Endodermal cell (in vitro differentiated cells): Measurements from ENCODE around the gene ZNF85. TPM values are rescaled to one million over a fixed set of nuclear protein-coding genes. Genes with fewer than 3 reads are reported as not detected.
"Not testable (repeated sequence)": the region's sequence is repeated elsewhere in the genome, so short reads cannot be mapped to it uniquely, and the experiment has no call there.

Experiments used
- DNase-seq: peaks from one replicate; pipeline ENCODE4 v3.0.0-alpha.2; 2017
- H3K27ac ChIP-seq: 2 replicates; pipeline ENCODE4 v1.5.1; 2013; ENCODE audit warnings: mild to moderate bottlenecking, low read depth, low read length, moderate library complexity
- H3K27me3 ChIP-seq: 2 replicates; pipeline ENCODE4 v1.6.1; 2013; ENCODE audit warnings: mild to moderate bottlenecking, low read length, moderate library complexity; ENCODE audit not compliant: insufficient read depth, control insufficient read depth, poor library complexity, severe bottlenecking
- H3K36me3 ChIP-seq: 2 replicates; pipeline ENCODE4 v1.7.0; 2013; ENCODE audit warnings: mild to moderate bottlenecking, low read length, moderate library complexity; ENCODE audit not compliant: control insufficient read depth, insufficient read depth
- H3K4me1 ChIP-seq: one replicate; pipeline ENCODE4 v1.7.0; 2013; ENCODE audit warnings: low read length; ENCODE audit not compliant: control insufficient read depth, insufficient read depth
- H3K4me3 ChIP-seq: 2 replicates; pipeline ENCODE4 v1.5.1; 2013; ENCODE audit warnings: mild to moderate bottlenecking, low read length, moderate library complexity
- H3K9ac ChIP-seq: 2 replicates; pipeline ENCODE4 v1.6.1; 2013; ENCODE audit warnings: mild to moderate bottlenecking, low read length, moderate library complexity; ENCODE audit not compliant: poor library complexity, severe bottlenecking; ENCODE audit errors: extremely low read depth
- H3K9me3 ChIP-seq: 2 replicates; pipeline ENCODE4 v1.6.1; 2013; ENCODE audit warnings: mild to moderate bottlenecking, low read length, moderate library complexity; ENCODE audit not compliant: control insufficient read depth
- H3K27ac Mint-ChIP-seq: 2 replicates; pipeline ENCODE4 v1.8.0; 2020; ENCODE audit warnings: mixed read lengths
- H3K27me3 Mint-ChIP-seq: 2 replicates; pipeline ENCODE4 v1.8.0; 2021; ENCODE audit warnings: mild to moderate bottlenecking, mixed read lengths; ENCODE audit not compliant: insufficient read depth
- H3K36me3 Mint-ChIP-seq: 2 replicates; pipeline ENCODE4 v1.8.0; 2020; ENCODE audit warnings: low read depth, mixed read lengths
- H3K4me1 Mint-ChIP-seq: 2 replicates; pipeline ENCODE4 v1.8.0; 2020; ENCODE audit warnings: mixed read lengths
- H3K4me3 Mint-ChIP-seq: 2 replicates; pipeline ENCODE4 v1.8.0; 2020; ENCODE audit warnings: mild to moderate bottlenecking, moderate library complexity, mixed read lengths
- H3K9me3 Mint-ChIP-seq: 2 replicates; pipeline ENCODE4 v1.8.0; 2020; ENCODE audit warnings: mild to moderate bottlenecking, mixed read lengths
- WGBS, 2 experiments: methylation state at CpG; one replicate each; pipeline versions ENCODE4 v1.1.5 to v1.1.7; 2013; ENCODE audit warnings: missing lambda C conversion rate in 2 of 2, mixed read lengths in 1 of 2; ENCODE audit not compliant: insufficient coverage in 1 of 2, insufficient read length in 1 of 2; 5-methylcytosine and 5-hydroxymethylcytosine counted together
- total RNA-seq, 2 donors: library from RNA; stranded (reverse); fragmentation: NEBNext Ultra II Directional in 1 of 2; extraction: Animal tissue kit (Norgen Biotek cat#: 25700) in 1 of 2; gene quantifications; 2 replicates in 1 of 2; 3 replicates in 1 of 2; pipeline ENCODE4 v1.2.1, GENCODE V29; 2021
- TF ChIP-seq, protein P1 (sequence below): fragments of 200-600 bp; sonication (generic); conservative IDR thresholded peaks from 2 replicates; pipeline ENCODE4 v1.5.0; 2021; ENCODE audit warnings: antibody characterized with exemption, mild to moderate bottlenecking

The ZNF85 gene
- total RNA-seq, 2 donors from 2014 or later = 22.6 to 27.8 TPM

DNA sequence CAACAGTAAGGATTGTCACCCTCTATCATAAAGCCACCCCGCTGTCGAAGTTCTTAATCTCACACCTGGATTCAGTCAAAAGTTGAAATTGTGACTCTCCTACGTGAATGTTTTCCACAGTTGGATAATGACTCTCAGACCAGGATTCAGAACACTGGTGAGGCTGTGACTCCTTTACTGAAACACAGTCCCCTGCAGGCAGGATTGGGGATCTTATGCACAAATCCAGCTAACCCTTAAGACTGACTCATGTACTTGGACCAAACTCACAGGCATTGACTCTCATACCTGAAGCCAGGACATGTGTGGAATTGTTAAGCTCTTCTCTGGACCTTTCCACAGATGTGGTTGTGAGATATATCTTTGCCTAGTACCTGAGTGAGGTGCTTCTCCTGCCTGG lies 46.8 kb downstream of the ZNF85 start:
- no peaks in the 10 kb centered on the region for H3K4me1 Mint-ChIP-seq
- H3K36me3 Mint-ChIP-seq = no peaks in the 10 kb centered on the region
- no peak overlapping the region for H3K4me3 Mint-ChIP-seq
- Histone ChIP-seq H3K4me1 (no peaks in the 10 kb centered on the region), H3K27me3 (no peaks in the 10 kb centered on the region), H3K36me3 (no peaks in the 10 kb centered on the region), H3K9ac (no peak overlapping the region), H3K27ac (no peak overlapping the region), H3K9me3 (no peaks in the 10 kb centered on the region), H3K4me3 (no peak overlapping the region)
- WGBS, 2 experiments = 90 to 91% methylated on average over 3 of the region's 3 CpGs
- no peak for DNase-seq
- TF ChIP-seq, protein P1, sequence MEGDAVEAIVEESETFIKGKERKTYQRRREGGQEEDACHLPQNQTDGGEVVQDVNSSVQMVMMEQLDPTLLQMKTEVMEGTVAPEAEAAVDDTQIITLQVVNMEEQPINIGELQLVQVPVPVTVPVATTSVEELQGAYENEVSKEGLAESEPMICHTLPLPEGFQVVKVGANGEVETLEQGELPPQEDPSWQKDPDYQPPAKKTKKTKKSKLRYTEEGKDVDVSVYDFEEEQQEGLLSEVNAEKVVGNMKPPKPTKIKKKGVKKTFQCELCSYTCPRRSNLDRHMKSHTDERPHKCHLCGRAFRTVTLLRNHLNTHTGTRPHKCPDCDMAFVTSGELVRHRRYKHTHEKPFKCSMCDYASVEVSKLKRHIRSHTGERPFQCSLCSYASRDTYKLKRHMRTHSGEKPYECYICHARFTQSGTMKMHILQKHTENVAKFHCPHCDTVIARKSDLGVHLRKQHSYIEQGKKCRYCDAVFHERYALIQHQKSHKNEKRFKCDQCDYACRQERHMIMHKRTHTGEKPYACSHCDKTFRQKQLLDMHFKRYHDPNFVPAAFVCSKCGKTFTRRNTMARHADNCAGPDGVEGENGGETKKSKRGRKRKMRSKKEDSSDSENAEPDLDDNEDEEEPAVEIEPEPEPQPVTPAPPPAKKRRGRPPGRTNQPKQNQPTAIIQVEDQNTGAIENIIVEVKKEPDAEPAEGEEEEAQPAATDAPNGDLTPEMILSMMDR = peak; percentile 52
- H3K27ac Mint-ChIP-seq = no peak overlapping the region
- no peaks in the 10 kb centered on the region for H3K9me3 Mint-ChIP-seq
- no peaks in the 10 kb centered on the region for H3K27me3 Mint-ChIP-seq

GRCh38 chr19:20992788-20993187 lies 69.7 kb downstream of the ZNF85 start:
- DNase-seq, H3K4me3 Mint-ChIP-seq, H3K27ac Mint-ChIP-seq, H3K4me3 ChIP-seq, H3K9me3 ChIP-seq, H3K36me3 ChIP-seq, H3K27me3 ChIP-seq, H3K9ac ChIP-seq, H3K27ac ChIP-seq, H3K36me3 Mint-ChIP-seq, H3K4me1 ChIP-seq, H3K4me1 Mint-ChIP-seq: not testable (repeated sequence)
- WGBS, 2 experiments = 91 to 94% methylated on average over 2 of the region's 2 CpGs
- Mint-ChIP-seq H3K9me3 (peaks cover 40% of the 10 kb centered on the region), H3K27me3 (peaks cover 26% of the 10 kb centered on the region)

GRCh38 chr19:20999731-21000352 lies 76.8 kb downstream of the ZNF85 start:
- Histone ChIP-seq H3K27ac (peak overlapping the region; percentile 40), H3K4me1 (no peaks in the 10 kb centered on the region), H3K36me3 (no peaks in the 10 kb centered on the region), H3K4me3 (peak overlapping the region; percentile 84), H3K9me3 (peaks cover 10% of the 10 kb centered on the region), H3K9ac (peak overlapping the region; percentile 71), H3K27me3 (no peaks in the 10 kb centered on the region)
- H3K9me3 Mint-ChIP-seq = peaks cover 9% of the 10 kb centered on the region
- peaks cover 3% of the 10 kb centered on the region for H3K36me3 Mint-ChIP-seq
- H3K27me3 Mint-ChIP-seq = no peaks in the 10 kb centered on the region
- 20 to 43% methylated on average over 17 to 29 of the region's 29 CpGs for WGBS, 2 experiments
- TF ChIP-seq, protein P1 = no peak
- peak overlapping the region; percentile 99 for H3K27ac Mint-ChIP-seq
- H3K4me1 Mint-ChIP-seq = peaks cover 29% of the 10 kb centered on the region
- peak; percentile 97 for DNase-seq
- H3K4me3 Mint-ChIP-seq = peak overlapping the region; percentile 93

Other genes with a start within 250 kb of the ZNF85 start
- gene ZNF66, start 146.9 kb upstream of the ZNF85 start, total RNA-seq = 10 to 100 TPM; 42.6 to 48.9 TPM
- 10 to 100 TPM; 14.0 to 14.6 TPM for gene ZNF430, start 97.4 kb downstream of the ZNF85 start, total RNA-seq
- 10 to 100 TPM; 50.0 to 63.8 TPM for gene ZNF714, start 159.0 kb downstream of the ZNF85 start, total RNA-seq
- gene ZNF431, start 218.8 kb downstream of the ZNF85 start, total RNA-seq = 10 to 100 TPM; 34.6 to 39.0 TPM